Activated CD8-positive, alpha-beta memory T cell treated with anti-CD3 and anti-CD28 coated beads, Interleukin-2, amount 10 ng/mL, durations not matched to agents 7 days and 5 days (primary cell): Measurements from ENCODE around the gene TCERG1L. TPM values are rescaled to one million over a fixed set of nuclear protein-coding genes. Genes with fewer than 3 reads are reported as not detected.

Source experiments
- ATAC-seq: fragments of 150-1000 bp; cut with Tn5 transposase; one replicate; pipeline ENCODE4 v1.10.0; 2021; ENCODE audit warnings: moderate library complexity
- CTCF ChIA-PET: fragments of 350-600 bp; sonication (Branson Sonifier 250); formaldehyde crosslinking; loops from one replicate; lab custom pipeline; 2021; ENCODE audit warnings: antibody characterized with exemption; lab: Charles Lee
- DNase-seq: peaks from one replicate; pipeline ENCODE4 v3.0.0-alpha.2; 2020
- H3K27ac Mint-ChIP-seq: one replicate; pipeline ENCODE4 v1.8.0; 2021; ENCODE audit warnings: mild to moderate bottlenecking, mixed read lengths
- H3K27me3 Mint-ChIP-seq: one replicate; pipeline ENCODE4 v1.8.0; 2021; ENCODE audit warnings: mixed read lengths
- H3K36me3 Mint-ChIP-seq: one replicate; pipeline ENCODE4 v1.8.0; 2021; ENCODE audit warnings: mild to moderate bottlenecking, mixed read lengths
- H3K4me1 Mint-ChIP-seq: one replicate; pipeline ENCODE4 v1.8.0; 2021; ENCODE audit warnings: mixed read lengths
- H3K4me3 Mint-ChIP-seq: one replicate; pipeline ENCODE4 v1.8.0; 2021; ENCODE audit warnings: mild to moderate bottlenecking, moderate library complexity, mixed read lengths
- H3K9me3 Mint-ChIP-seq: one replicate; pipeline ENCODE4 v1.8.0; 2022; ENCODE audit warnings: low read depth, mixed read lengths
- total RNA-seq, 2 experiments: library from RNA; stranded (reverse); gene quantifications; one replicate each; pipeline ENCODE4 v1.2.3, GENCODE V29; 2021

The TCERG1L gene
- total RNA-seq, 2 experiments from 2014 or later, result 0.20 to 0.49 TPM

DNA sequence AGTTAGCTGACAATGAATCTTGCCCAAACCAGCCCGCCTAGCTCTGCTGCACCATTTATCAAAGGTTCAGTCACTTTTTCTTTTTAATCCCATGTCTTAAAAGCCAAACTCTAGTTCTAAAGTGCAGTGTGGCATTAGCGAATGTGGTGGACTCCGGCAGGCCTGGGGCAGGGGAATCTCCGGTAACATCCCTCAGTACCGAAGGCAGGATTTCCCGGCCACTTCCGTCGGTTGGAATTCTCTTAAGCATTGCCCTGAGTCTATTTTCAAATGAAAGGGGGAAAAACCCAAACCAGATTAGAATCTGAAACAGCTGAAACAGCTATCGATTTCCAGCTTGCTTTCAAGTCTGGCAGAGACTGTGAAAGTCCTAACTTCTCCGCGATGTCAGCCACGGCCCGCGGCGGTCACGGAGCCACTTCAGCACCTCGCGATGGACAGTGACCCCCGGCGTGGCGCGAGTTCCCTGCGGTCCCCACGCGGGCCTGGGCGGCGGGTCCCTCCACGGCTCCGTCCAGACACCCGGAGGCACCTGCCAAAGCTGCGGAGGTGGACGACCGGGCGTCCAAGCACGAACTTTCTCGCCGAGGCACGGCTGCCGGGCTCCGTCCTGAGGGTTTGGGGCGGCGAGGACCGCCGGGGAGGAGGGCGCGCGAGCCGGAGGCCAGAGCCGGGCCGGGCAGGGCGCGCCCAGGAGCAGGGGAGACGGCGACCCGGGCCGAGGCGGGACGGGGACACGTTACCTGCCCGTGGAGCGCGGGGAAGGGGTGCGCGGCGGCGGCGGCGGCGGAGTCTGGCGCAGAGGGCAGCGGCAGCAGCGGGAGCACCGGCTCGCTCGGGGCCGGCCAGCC, 745 bp downstream of the TCERG1L start:
- CTCF ChIA-PET, result no interaction called here
- peaks cover 18% of the 10 kb centered on the region for H3K4me1 Mint-ChIP-seq
- peak overlapping the region; percentile 57 for H3K27ac Mint-ChIP-seq
- ATAC-seq (peak; percentile 1), DNase-seq (no peak)
- H3K27me3 Mint-ChIP-seq, result peaks cover 24% of the 10 kb centered on the region
- H3K36me3 Mint-ChIP-seq, result no peaks in the 10 kb centered on the region
- H3K4me3 Mint-ChIP-seq, result peak overlapping the region; percentile 45
- H3K9me3 Mint-ChIP-seq, result no peaks in the 10 kb centered on the region

DNA sequence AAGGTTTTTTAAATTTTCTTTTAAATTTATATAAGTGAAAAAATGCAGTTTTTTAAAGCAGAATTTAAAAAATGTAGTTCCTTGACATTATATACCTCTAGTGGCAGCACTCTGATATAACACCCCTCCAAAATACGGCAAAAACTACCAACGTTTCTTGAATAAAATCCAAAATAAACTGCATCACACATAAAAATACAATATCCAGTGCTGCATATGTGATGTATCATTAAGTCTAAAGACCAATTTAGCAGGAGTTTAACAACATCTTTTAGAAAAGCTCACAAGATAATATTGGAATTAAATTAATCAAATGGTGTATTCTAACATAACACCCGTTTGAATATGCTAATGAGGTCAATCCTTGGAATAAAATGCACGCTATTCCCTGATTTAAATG, 1.4 kb downstream of the TCERG1L start:
- Mint-ChIP-seq H3K27me3 (peaks cover 24% of the 10 kb centered on the region), H3K4me3 (peak overlapping the region; percentile 45)
- CTCF ChIA-PET, result no interaction called here

DNA sequence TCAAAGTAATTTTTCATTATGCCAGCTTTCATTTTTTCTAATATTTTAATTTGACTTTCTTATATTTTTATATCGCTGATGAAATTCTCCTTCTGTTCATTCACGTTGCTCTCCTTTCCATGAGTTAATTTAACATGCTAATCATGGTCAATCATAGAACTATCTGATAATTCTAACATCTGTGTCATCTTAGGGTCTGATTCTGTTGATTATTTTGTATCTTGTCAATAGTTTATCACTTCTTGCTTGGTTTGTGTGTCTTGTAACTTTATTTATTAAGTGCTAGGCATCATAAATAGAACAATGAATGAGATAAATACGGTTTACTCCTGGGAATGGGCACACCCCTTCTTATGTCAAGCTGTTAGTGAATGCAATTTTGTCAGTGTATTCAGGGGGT, 11.0 kb downstream of the TCERG1L start:
- Mint-ChIP-seq H3K27me3 (no peaks in the 10 kb centered on the region), H3K4me3 (no peak overlapping the region), H3K36me3 (no peaks in the 10 kb centered on the region), H3K27ac (no peak overlapping the region), H3K9me3 (peaks cover 13% of the 10 kb centered on the region), H3K4me1 (no peaks in the 10 kb centered on the region)
- ATAC-seq (no peak), DNase-seq (no peak)
- CTCF ChIA-PET, result no interaction called here

More for the DNA sequence above, 1.4 kb downstream of the TCERG1L start:
- Mint-ChIP-seq H3K36me3 (no peaks in the 10 kb centered on the region), H3K9me3 (no peaks in the 10 kb centered on the region), H3K4me1 (peaks cover 18% of the 10 kb centered on the region), H3K27ac (peak overlapping the region; percentile 57)
- ATAC-seq (no peak), DNase-seq (no peak)

DNA sequence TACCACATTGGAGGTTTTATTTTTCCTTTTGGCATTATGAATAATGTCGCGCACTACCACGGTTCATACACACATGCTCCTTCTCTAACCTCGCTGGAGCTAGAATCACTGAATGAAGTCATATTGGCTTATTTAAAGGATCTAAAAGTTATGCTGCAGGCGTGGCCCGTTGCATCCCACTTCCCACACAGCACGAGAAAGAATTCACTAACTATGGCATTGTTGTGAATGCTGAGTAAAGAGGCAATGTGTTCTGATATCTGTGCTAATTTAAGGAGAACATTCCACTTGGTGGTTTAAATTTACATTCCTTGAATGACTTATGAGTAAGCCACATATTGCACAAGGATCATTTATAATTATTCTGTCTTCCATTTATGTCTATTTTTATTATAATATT, 20.7 kb downstream of the TCERG1L start:
- no peaks in the 10 kb centered on the region for H3K4me1 Mint-ChIP-seq

DNA sequence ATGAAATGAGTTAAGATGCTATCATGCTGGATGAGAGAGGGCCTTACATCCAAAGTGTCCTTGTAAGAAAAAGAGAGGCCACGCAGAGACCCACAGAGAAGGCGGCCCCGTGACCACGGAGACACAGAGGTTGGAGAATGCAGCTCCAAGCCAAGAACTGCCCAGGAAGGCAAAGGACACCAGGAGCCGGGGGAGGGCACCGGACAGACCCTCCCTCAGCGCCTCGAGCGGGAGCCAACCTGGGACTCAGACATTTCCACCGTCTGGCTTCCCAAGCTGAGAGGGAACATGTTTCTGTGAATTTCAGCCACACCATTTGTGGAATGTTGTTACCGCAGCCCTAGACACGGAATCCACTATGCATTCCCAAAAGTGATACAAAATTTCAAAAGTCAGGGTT, 22.9 kb downstream of the TCERG1L start:
- no peaks in the 10 kb centered on the region for H3K36me3 Mint-ChIP-seq
- H3K9me3 Mint-ChIP-seq, result peaks cover 2% of the 10 kb centered on the region
- DNase-seq, result no peak
- no peak overlapping the region for H3K27ac Mint-ChIP-seq
- no peak for ATAC-seq
- H3K4me1 Mint-ChIP-seq, result no peaks in the 10 kb centered on the region
- H3K4me3 Mint-ChIP-seq, result no peak overlapping the region
- CTCF ChIA-PET, result no interaction called here
- no peaks in the 10 kb centered on the region for H3K27me3 Mint-ChIP-seq

More for the DNA sequence above, 20.7 kb downstream of the TCERG1L start:
- ATAC-seq, result no peak
- H3K4me3 Mint-ChIP-seq, result no peak overlapping the region
- no peaks in the 10 kb centered on the region for H3K36me3 Mint-ChIP-seq
- no peak for DNase-seq
- H3K27ac Mint-ChIP-seq, result no peak overlapping the region
- no peaks in the 10 kb centered on the region for H3K27me3 Mint-ChIP-seq
- H3K9me3 Mint-ChIP-seq, result peaks cover 2% of the 10 kb centered on the region
- CTCF ChIA-PET, result no interaction called here

DNA sequence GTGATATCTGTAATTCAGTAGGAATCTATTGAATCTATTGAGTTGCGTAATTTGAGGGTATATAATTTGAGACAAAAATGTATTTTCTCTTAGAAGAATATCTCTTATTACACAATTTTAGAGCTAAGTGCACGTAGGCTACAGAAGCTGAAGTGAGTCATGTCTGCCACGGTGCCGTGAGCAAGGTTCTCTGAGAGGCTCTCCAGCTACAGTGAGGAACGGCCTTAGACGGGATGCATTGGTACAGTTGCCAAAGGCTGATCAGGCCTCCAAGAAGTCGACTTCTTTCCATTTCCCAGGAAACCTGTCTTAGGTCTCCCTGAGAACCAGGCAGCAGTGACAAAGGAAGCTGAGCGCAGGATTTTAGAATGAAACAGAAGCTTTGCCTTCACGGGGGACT, 28.6 kb downstream of the TCERG1L start:
- Mint-ChIP-seq H3K27ac (no peak overlapping the region), H3K4me3 (no peak overlapping the region), H3K4me1 (no peaks in the 10 kb centered on the region), H3K9me3 (no peaks in the 10 kb centered on the region), H3K27me3 (no peaks in the 10 kb centered on the region), H3K36me3 (no peaks in the 10 kb centered on the region)
- CTCF ChIA-PET, result no interaction called here
- ATAC-seq, result no peak
- no peak for DNase-seq

- H3K36me3 Mint-ChIP-seq, result no peaks in the 10 kb centered on the region
- H3K27ac Mint-ChIP-seq, result no peak overlapping the region
- no peak overlapping the region for H3K4me3 Mint-ChIP-seq
- CTCF ChIA-PET, result no interaction called here
- H3K27me3 Mint-ChIP-seq, result no peaks in the 10 kb centered on the region
- no peak for DNase-seq
- H3K4me1 Mint-ChIP-seq, result no peaks in the 10 kb centered on the region
- no peak for ATAC-seq
- no peaks in the 10 kb centered on the region for H3K9me3 Mint-ChIP-seq
These were observed 31.4 kb downstream of the TCERG1L start for GRCh38 chr10:131280101-131280500.

DNA sequence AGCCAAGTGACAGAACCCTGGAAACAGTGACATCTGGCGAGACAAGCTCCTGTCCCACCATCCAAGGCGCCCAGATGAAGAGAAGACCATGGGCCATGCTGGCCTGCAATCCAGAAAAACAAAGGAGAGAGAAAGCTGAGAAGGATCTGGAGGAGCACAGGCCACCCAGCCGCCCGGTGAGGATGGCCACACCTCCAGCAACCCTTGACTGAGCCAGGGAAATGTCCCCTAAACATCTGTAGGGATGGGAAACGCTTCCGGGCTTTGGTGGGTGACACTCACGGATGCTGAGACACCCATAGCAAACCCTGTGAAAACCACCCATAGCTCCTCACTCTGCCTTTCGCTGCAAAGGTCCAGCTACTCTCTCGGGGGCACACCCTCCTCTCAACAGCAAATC, 32.0 kb downstream of the TCERG1L start:
- Mint-ChIP-seq H3K27me3 (no peaks in the 10 kb centered on the region), H3K9me3 (no peaks in the 10 kb centered on the region), H3K27ac (no peak overlapping the region), H3K36me3 (no peaks in the 10 kb centered on the region), H3K4me1 (no peaks in the 10 kb centered on the region), H3K4me3 (no peak overlapping the region)
- DNase-seq (no peak), ATAC-seq (no peak)
- CTCF ChIA-PET, result no interaction called here

- H3K9me3 Mint-ChIP-seq, result no peaks in the 10 kb centered on the region
- no peak overlapping the region for H3K4me3 Mint-ChIP-seq
- no peak overlapping the region for H3K27ac Mint-ChIP-seq
- DNase-seq (no peak), ATAC-seq (no peak)
- H3K27me3 Mint-ChIP-seq, result no peaks in the 10 kb centered on the region
- no peaks in the 10 kb centered on the region for H3K4me1 Mint-ChIP-seq
- CTCF ChIA-PET, result no interaction called here
- no peaks in the 10 kb centered on the region for H3K36me3 Mint-ChIP-seq
These were observed 33.6 kb downstream of the TCERG1L start for GRCh38 chr10:131277969-131278368.

- Mint-ChIP-seq H3K27ac (no peak overlapping the region), H3K9me3 (no peaks in the 10 kb centered on the region), H3K36me3 (no peaks in the 10 kb centered on the region), H3K4me3 (no peak overlapping the region), H3K27me3 (no peaks in the 10 kb centered on the region), H3K4me1 (no peaks in the 10 kb centered on the region)
- ATAC-seq (no peak), DNase-seq (no peak)
- CTCF ChIA-PET, result no interaction called here
These were observed 34.2 kb downstream of the TCERG1L start for GRCh38 chr10:131277278-131277677.

DNA sequence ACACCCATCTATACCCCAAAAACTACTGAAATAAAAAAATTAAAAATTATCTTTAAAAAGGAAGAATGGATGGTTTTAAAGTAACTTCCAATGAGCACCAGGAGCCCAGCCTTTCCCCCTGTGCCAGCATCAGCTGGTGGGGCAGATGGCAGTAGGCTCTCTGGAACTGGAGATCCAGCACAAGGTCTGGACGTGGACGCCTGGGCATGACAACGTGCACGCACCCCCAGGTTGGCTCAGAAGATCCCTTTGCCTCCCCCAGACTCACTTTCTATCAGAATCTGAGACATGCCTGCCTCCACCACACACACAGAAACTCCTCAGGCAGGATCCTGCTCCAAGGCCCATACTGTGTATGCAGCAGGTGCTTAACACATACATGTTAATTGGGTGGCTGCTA, 35.8 kb downstream of the TCERG1L start:
- no peak for DNase-seq
- Mint-ChIP-seq H3K27me3 (no peaks in the 10 kb centered on the region), H3K4me3 (no peak overlapping the region), H3K4me1 (no peaks in the 10 kb centered on the region), H3K36me3 (no peaks in the 10 kb centered on the region), H3K9me3 (no peaks in the 10 kb centered on the region), H3K27ac (no peak overlapping the region)
- CTCF ChIA-PET, result no interaction called here
- no peak for ATAC-seq

GRCh38 chr10:131274883-131275282, 36.6 kb downstream of the TCERG1L start:
- Mint-ChIP-seq H3K36me3 (no peaks in the 10 kb centered on the region), H3K27ac (no peak overlapping the region), H3K4me1 (no peaks in the 10 kb centered on the region), H3K9me3 (no peaks in the 10 kb centered on the region), H3K27me3 (no peaks in the 10 kb centered on the region), H3K4me3 (no peak overlapping the region)
- CTCF ChIA-PET, result no interaction called here
- DNase-seq (no peak), ATAC-seq (no peak)

- Mint-ChIP-seq H3K4me3 (no peak overlapping the region), H3K27ac (no peak overlapping the region), H3K27me3 (no peaks in the 10 kb centered on the region), H3K9me3 (no peaks in the 10 kb centered on the region), H3K36me3 (no peaks in the 10 kb centered on the region), H3K4me1 (no peaks in the 10 kb centered on the region)
- ATAC-seq (no peak), DNase-seq (peak; percentile 22)
- CTCF ChIA-PET, result no interaction called here
These were observed 37.2 kb downstream of the TCERG1L start for GRCh38 chr10:131274133-131274880.

DNA sequence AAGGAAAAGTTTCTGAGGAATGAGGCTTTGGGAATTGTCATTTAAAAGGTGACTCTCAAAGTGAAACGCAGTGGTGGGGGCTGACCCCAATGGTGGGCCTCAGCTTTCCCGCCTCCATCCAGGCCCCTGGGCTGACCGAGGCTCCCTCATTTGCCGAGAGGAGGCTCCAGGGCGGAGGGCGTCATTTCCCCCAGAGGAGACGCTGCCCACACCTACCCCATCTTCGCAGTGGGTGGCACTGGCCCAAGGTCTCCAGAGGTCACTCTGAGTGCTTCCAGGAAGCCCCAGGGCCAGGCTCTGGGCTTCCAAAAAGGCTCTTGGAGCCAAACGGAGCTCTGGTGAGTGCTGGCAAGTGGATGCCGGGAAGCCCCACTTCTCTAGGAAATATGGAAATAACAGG, 38.0 kb downstream of the TCERG1L start:
- Mint-ChIP-seq H3K27me3 (no peaks in the 10 kb centered on the region), H3K36me3 (no peaks in the 10 kb centered on the region)
- DNase-seq, result peak; percentile 9

More for the DNA sequence above, 38.0 kb downstream of the TCERG1L start:
- Mint-ChIP-seq H3K4me1 (no peaks in the 10 kb centered on the region), H3K4me3 (no peak overlapping the region), H3K9me3 (no peaks in the 10 kb centered on the region), H3K27ac (no peak overlapping the region)
- ATAC-seq, result no peak
- CTCF ChIA-PET, result no interaction called here
